Stimulated activated effector memory CD8-positive, alpha-beta T cell treated with anti-CD3 and anti-CD28 coated beads, Interleukin-12 subunit alpha, Interleukin-12 subunit beta, amount 100 ng/mL, for 72 hours (primary cell): ENCODE results near the gene TMEM158.

ENCODE experiments used
- ATAC-seq: fragments of 150-1000 bp; cut with Tn5 transposase; 2 replicates; pipeline ENCODE4 v1.10.0; 2021
- DNase-seq, 2 donors: peaks; one replicate each; pipeline ENCODE4 v3.0.0; 2021 to 2022; ENCODE audit warnings: low spot score in 2 of 2
- H3K27ac Mint-ChIP-seq: one replicate; pipeline ENCODE4 v1.8.0; 2022; ENCODE audit warnings: mild to moderate bottlenecking, mixed read lengths
- H3K36me3 Mint-ChIP-seq: one replicate; pipeline ENCODE4 v1.8.0; 2022; ENCODE audit warnings: mild to moderate bottlenecking, mixed read lengths
- H3K4me1 Mint-ChIP-seq: one replicate; pipeline ENCODE4 v1.8.0; 2022; ENCODE audit warnings: mixed read lengths
- H3K4me3 Mint-ChIP-seq: one replicate; pipeline ENCODE4 v1.8.0; 2022; ENCODE audit warnings: mild to moderate bottlenecking, mixed read lengths
- H3K9me3 Mint-ChIP-seq: one replicate; pipeline ENCODE4 v1.8.0; 2022; ENCODE audit warnings: mixed read lengths

The TMEM158 gene

DNA sequence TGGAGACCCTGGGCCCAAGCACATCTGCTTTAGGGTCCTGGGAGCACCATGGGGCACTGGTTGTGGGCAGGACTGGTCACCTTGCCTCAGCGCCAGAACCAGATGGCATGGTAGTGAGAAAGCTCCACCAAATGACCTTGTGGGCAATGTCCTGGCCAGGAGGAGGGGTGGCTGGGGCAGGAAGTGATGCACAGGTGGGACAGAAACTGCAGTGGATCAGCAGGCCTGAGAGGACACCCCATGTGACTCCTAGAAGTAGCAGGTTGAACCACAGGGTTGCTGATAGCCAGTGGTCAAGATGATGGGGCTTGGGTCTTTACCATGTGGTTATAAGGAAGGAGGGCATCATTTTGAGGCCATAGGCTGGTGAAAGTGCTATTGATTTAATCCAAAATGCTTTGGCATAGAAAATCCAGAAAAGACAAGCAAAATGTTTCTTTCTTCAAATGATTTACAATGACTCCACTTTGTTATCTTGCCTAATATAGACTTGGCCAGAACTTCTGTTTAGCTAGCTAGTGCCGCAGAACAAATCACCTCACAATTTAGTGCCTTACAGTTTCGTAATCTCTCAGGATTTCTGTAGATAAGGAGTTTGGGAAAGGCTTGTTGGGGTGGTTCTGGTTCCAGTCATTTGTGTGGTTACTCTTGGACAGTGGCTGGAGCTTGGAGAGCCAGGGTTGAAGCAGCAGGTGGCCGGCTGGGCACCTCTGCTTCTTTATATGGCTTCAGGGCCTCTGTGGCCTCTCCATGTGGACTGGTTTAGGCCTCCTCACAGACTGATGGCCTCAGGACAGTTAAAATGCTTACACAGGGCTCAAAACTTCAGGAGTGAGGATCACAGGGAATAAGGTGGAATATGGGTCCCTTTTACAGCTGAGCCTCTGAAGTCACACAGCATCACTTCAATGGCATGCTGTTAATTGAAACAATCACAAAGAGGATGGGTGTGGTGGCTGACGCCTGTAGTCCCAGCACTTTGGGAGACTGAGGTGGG lies 27.5 kb downstream of the TMEM158 start:
- Mint-ChIP-seq H3K4me1 (no peaks in the 10 kb centered on the region), H3K4me3 (no peak overlapping the region), H3K9me3 (no peaks in the 10 kb centered on the region), H3K36me3 (no peaks in the 10 kb centered on the region), H3K27ac (no peak overlapping the region)
- ATAC-seq (no peak), DNase-seq (no peak)

DNA sequence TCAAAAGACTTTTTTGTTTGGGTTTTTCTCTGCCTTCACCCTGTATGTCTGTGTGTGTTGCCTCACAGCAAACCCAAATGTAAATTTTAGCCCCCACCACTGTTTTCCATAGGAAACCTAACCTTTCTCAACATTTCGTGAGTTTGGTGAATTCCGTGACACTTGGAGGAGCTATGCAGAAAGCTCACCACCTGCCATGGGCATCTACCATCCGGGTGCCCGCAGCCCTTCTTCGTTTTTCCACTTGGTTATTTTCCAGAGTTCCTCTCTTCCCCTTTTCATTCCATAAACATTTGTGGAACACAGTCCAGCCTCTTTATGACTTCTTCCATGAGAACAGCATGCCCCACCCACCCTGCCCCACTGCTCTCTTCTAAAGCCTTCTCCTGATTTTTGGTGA lies 31.3 kb downstream of the TMEM158 start:
- no peaks in the 10 kb centered on the region for H3K9me3 Mint-ChIP-seq
- no peak for ATAC-seq
- H3K36me3 Mint-ChIP-seq, result no peaks in the 10 kb centered on the region

DNA sequence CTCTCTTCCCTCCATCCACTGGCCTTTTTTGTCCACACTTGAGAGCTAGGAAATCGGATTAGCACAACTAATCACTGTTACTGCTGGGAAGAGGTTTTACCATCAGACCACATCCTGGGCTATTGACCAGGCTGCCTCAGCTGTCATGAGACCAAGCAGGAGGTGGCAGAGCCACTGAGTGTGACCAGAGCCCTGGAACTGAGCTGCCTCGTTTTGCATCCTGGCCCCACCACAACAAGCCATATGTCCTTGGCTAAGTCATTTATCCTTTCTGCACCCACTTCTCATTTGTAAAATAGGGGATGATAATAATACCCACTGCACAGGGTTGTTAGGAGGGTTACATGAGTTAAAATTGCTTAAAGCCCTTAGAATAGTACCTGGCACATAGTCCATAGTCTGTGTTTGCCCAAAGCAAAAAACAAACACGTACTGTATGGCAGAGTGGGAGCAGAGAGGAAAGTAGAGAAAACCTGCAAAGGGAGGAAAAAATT lies 34.1 kb downstream of the TMEM158 start:
- DNase-seq (no peak), ATAC-seq (no peak)
- Mint-ChIP-seq H3K4me1 (peaks cover 7% of the 10 kb centered on the region), H3K9me3 (no peaks in the 10 kb centered on the region), H3K4me3 (no peak overlapping the region), H3K36me3 (no peaks in the 10 kb centered on the region), H3K27ac (no peak overlapping the region)

More for the DNA sequence above, 31.3 kb downstream of the TMEM158 start:
- no peaks in the 10 kb centered on the region for H3K4me1 Mint-ChIP-seq
- no peak for DNase-seq
- no peak overlapping the region for H3K27ac Mint-ChIP-seq
- no peak overlapping the region for H3K4me3 Mint-ChIP-seq

DNA sequence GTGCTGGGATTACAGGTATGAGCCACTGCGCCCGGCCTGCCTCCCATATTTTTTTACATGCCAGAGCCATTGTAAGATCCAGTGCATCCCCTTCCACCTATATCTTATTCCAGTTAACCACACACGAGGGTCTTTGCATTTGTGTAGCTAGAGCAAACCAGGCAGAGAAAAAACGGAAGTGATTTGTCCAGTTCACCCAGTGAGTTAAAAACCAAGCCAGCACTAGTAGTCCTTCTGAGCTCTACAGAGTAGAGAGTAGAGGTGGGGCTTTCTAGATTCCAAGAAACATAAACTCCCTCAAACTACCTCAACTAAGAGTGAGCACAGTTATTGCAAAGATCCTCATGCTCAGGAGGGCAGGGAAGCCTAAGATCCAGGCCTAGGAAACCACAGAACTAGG lies 34.7 kb downstream of the TMEM158 start:
- Mint-ChIP-seq H3K27ac (no peak overlapping the region), H3K4me3 (no peak overlapping the region)

DNA sequence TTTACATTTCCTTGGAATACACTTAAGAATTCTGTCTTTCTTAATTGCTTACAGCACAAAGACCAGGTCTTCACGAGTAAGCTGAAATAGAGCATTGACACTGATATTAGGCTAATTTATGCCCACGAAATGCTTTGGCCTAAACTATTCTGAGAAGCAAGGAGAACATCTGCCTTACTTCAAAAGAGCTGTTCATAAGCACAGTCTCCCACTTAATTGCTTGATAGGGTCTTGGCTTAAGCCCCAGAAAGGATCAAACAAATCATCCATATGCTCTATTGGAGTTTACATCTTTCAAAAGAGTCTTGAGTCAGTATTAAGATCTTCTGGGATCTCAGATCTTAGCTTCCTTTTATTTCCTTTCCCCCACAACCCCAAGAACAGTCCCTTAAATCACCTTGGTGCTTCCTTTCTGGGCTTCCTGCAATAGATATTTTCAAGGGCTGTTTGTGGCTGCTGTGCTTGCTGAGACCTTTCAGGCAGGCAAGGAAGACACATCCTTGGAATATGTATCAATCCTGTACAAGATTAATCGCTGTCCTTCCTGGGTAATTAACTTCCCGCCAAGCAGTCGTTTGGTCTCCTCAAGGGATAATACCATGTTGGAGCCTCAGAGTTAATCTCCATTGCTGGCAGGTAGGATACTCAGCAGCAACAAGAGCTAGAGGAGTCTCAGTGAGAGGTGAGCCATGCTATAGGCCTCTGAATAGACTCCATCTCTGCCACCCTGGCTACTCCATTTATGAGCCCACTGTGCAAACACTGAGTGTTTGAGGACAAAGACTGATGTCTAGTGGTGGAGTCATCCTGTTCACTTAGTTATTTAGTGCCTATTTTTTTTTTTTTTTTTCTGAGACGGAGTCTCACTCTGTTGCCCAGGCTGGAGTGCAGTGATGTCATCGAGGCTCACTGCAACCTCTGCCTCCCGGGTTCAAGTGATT lies 37.1 kb downstream of the TMEM158 start:
- Mint-ChIP-seq H3K36me3 (no peaks in the 10 kb centered on the region), H3K4me3 (no peak overlapping the region), H3K27ac (no peak overlapping the region), H3K4me1 (peaks cover 7% of the 10 kb centered on the region), H3K9me3 (no peaks in the 10 kb centered on the region)
- no peak for DNase-seq
- ATAC-seq, result no peak

More for the DNA sequence above, 34.7 kb downstream of the TMEM158 start:
- Mint-ChIP-seq H3K4me1 (peaks cover 7% of the 10 kb centered on the region), H3K36me3 (no peaks in the 10 kb centered on the region), H3K9me3 (no peaks in the 10 kb centered on the region)
- ATAC-seq (no peak), DNase-seq (no peak)

DNA sequence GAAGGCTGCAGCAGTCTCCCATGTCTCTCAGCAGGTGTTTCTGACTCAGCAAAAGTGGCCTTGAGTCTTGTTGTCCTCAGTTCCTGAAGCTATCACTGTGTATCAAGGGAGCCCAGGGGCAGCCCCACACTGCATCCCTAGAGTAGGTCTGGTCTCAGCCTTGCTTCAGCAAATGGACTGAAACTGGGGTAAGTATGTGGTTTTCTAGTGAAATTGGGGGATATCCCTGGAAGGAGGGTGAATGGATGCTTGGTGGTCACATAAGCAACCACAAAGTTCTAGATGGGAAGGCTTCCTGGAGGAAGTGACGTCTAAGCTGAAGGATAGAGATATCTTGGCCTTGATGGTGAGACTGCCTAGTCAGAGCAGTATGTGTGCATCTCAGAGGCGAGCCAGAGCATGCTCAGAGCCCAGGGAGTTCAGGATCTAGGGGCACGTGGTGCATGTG lies 38.4 kb downstream of the TMEM158 start:
- no peaks in the 10 kb centered on the region for H3K9me3 Mint-ChIP-seq
- H3K36me3 Mint-ChIP-seq, result no peaks in the 10 kb centered on the region
- DNase-seq, result no peak
- peak; percentile 66 for ATAC-seq
- H3K27ac Mint-ChIP-seq, result no peak overlapping the region
- peaks cover 7% of the 10 kb centered on the region for H3K4me1 Mint-ChIP-seq
- H3K4me3 Mint-ChIP-seq, result no peak overlapping the region

DNA sequence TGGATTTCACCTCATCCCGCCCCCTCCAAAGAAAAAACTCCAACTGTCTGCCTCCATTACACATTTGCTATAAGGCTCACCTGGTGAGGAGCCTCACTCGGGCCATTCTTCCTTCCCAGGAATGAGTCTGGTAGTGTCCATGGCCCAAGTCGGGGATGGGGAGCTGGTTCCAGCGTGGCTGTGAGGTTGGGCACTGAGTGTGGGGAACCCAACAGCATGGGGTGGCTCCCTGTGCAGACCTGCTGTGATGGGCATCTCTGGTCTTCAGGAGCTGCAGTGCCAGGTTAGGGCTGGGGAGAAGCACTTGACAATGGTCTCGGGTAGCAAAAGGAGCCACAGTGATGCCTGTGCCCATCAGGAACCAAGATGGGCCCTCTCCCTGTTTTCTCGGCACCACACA lies 39.2 kb downstream of the TMEM158 start:
- H3K36me3 Mint-ChIP-seq, result no peaks in the 10 kb centered on the region
- peaks cover 7% of the 10 kb centered on the region for H3K4me1 Mint-ChIP-seq
- H3K9me3 Mint-ChIP-seq, result no peaks in the 10 kb centered on the region
- no peak overlapping the region for H3K27ac Mint-ChIP-seq
- DNase-seq (no peak), ATAC-seq (no peak)
- no peak overlapping the region for H3K4me3 Mint-ChIP-seq

DNA sequence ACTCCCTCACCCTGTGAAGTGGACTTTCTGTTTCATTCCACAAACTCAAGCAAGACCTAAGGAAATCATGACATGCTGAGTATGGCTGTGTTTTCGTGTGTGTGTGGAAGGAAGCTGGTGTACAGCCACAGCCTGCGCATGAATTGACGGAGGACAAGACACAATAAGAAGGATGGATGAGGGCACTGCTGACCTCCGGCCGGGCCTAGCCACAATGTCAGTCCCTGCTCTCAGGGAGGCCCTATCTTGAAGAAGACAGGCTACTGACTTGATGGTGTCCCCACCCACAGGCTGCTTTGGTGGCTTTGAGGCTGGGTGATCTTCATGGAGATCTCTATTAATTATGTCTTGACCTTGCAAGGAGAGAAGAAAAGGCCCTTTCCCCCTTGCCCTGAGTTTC lies 40.6 kb downstream of the TMEM158 start:
- peaks cover 7% of the 10 kb centered on the region for H3K4me1 Mint-ChIP-seq
- ATAC-seq (no peak), DNase-seq (no peak)
- no peaks in the 10 kb centered on the region for H3K9me3 Mint-ChIP-seq
- no peaks in the 10 kb centered on the region for H3K36me3 Mint-ChIP-seq
- no peak overlapping the region for H3K27ac Mint-ChIP-seq
- H3K4me3 Mint-ChIP-seq, result no peak overlapping the region

DNA sequence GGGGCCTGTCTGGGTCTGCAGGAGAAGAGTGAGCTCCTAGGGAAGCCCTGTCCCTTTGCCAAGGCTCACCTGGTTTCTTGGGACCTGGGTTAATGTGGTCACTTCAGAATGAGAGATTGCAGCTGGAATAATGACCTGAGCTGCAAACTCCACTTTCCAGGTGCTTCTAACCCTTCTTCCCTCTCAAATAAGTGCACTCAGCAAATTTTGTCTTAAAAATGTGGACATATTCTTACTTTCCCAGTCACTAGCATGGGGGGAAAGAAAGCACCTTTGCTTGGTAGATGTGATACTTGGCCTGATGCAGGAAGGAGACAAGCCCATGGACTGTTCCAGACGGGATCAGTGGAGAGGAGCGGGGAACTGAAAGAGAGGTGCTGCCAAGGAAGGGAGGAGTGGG lies 41.0 kb downstream of the TMEM158 start:
- Mint-ChIP-seq H3K4me1 (peaks cover 7% of the 10 kb centered on the region), H3K27ac (no peak overlapping the region), H3K9me3 (no peaks in the 10 kb centered on the region), H3K36me3 (no peaks in the 10 kb centered on the region), H3K4me3 (no peak overlapping the region)
- ATAC-seq, result no peak
- DNase-seq, result no peak

DNA sequence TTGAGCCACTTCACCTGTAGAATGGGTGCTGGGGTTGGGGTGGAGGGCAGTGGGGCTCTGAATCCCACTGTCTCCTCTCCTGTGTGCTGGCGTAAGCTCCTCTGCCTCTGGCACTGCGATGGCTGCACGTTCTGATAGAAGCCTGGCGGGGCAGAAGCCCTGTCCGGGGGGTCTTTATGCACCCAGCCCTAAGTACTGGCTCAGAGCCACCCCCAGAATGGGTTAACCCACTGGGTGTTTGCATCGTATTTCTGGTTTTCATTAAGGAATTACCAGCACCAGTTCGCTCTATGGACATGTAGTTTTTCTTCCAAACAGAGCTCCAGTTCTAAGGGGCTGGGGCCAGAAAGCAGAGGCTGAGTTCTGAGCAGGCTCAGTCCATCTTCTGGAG lies 42.2 kb downstream of the TMEM158 start:
- H3K27ac Mint-ChIP-seq, result no peak overlapping the region

DNA sequence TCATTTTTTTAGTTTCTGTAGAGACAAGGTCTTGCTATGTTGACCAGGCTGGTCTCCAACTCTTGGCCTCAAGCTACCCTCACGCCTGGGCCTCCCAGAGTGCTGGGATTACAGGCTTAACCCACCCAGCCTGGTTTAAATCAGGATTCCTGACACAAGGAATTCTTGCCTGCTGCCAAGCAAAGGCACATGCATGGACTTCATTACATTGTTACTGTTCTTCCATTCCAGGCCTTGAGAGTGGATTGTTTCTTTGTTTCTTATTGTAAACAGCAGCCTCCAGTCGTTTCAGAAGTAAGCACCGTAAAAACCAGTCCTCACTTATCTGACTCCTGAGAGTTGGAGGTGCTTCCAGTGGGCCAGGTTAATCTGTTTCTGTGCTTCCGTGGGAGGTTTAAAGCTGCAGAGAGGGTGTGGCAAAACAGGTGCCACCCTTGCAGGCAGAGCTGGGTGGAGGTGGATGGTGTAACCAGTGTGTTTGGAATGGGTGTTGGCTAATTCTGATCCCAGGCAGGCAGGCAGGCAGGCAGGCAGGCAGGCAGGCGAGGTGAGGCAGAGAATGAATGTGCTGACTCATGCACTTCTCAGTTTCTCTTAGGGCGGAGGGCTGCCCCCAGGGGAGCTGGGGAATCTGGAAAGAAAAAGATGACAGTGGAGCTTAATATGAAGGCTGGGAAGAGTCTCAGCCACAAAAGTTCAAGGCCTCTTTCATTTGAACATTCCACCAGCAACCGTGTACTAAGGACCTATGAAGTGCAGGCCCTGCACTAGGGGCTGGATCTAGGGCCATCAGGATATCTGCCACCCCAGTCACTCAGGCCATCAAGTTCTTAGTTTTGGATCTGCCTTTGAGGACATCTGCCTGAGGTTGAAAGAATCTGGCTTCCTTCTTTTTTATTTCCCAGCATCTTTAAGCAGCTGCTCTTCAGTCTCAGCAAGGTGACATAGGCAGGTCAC lies 42.9 kb downstream of the TMEM158 start:
- no peak overlapping the region for H3K4me3 Mint-ChIP-seq
- H3K36me3 Mint-ChIP-seq, result no peaks in the 10 kb centered on the region
- ATAC-seq (no peak), DNase-seq (no peak)
- H3K27ac Mint-ChIP-seq, result peak overlapping the region; percentile 26
- H3K9me3 Mint-ChIP-seq, result no peaks in the 10 kb centered on the region
- peaks cover 7% of the 10 kb centered on the region for H3K4me1 Mint-ChIP-seq

More for the DNA sequence above, 42.2 kb downstream of the TMEM158 start:
- no peak for ATAC-seq
- peaks cover 7% of the 10 kb centered on the region for H3K4me1 Mint-ChIP-seq
- no peak overlapping the region for H3K4me3 Mint-ChIP-seq
- no peak for DNase-seq
- H3K9me3 Mint-ChIP-seq, result no peaks in the 10 kb centered on the region
- no peaks in the 10 kb centered on the region for H3K36me3 Mint-ChIP-seq

DNA sequence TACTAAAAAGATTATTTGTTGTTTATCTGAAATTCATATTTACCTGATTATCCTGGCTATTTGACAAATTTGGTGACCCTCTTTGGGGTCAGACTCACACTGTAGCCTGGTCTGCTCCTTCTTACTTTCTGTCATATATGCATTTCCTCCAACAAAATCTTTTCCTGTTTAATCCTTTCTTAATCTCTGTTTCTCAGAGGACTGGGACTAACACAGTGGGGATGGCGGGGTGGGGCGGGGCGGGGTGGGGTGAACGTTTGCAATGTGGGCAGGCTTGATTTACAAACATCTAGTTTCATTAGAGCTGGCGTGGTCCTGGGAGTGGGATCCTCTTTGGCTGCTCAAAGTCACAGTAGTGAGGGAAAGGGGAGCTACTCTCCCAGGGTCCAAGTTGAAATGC lies 44.6 kb downstream of the TMEM158 start:
- no peaks in the 10 kb centered on the region for H3K36me3 Mint-ChIP-seq
- no peak for ATAC-seq

DNA sequence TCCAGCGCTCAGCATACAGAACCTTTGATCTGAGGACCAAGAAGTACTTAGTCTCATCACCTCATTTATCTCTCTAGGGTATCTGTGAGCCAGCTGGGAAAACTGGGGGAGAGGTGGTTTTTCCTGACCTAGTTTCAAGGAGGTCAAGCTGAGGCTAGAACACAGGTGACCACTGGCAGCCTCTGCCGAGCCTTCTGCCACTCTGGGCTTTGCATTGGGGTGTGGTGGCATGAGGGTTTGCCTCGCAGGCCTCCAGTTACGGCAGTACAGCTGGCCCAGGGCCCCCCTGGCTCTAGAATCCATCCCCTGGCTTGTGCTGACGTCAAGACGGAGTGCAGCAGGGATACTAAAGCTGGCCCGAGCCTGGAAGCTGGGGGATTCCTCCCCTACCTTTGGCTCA lies 45.2 kb downstream of the TMEM158 start:
- Mint-ChIP-seq H3K27ac (no peak overlapping the region), H3K9me3 (no peaks in the 10 kb centered on the region), H3K36me3 (no peaks in the 10 kb centered on the region), H3K4me1 (no peaks in the 10 kb centered on the region), H3K4me3 (no peak overlapping the region)
- DNase-seq, result no peak
- no peak for ATAC-seq

More for the DNA sequence above, 44.6 kb downstream of the TMEM158 start:
- DNase-seq, result no peak
- no peaks in the 10 kb centered on the region for H3K4me1 Mint-ChIP-seq
- H3K27ac Mint-ChIP-seq, result no peak overlapping the region
- H3K4me3 Mint-ChIP-seq, result no peak overlapping the region
- H3K9me3 Mint-ChIP-seq, result no peaks in the 10 kb centered on the region

DNA sequence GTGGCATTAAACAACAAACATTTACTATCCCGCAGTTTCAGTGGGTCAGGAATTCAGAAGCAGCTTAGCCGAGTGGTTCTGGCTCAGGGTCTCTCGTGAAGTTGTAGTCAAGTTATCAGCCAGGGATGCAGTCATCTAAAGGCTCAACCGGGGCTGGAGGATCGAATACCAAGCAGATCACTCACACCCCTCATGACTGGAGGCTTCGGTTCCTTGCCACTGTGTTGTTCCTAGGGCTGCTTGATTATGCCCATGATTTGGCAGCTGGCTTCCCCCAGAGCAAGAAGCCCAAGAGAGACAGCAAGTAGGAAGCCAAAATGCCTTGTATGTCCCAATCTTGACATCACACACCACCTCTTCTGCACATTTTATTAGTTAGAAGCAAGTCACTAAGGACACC lies 46.0 kb downstream of the TMEM158 start:
- Mint-ChIP-seq H3K9me3 (no peaks in the 10 kb centered on the region), H3K4me1 (no peaks in the 10 kb centered on the region), H3K36me3 (no peaks in the 10 kb centered on the region), H3K4me3 (no peak overlapping the region), H3K27ac (no peak overlapping the region)
- ATAC-seq (no peak), DNase-seq (no peak)
